ENCODE measurements around the gene ALOX5AP.
"Not testable (repeated sequence)": the region's sequence is repeated elsewhere in the genome, so short reads cannot be mapped to it uniquely, and the experiment has no call there.

The ALOX5AP gene

DNA sequence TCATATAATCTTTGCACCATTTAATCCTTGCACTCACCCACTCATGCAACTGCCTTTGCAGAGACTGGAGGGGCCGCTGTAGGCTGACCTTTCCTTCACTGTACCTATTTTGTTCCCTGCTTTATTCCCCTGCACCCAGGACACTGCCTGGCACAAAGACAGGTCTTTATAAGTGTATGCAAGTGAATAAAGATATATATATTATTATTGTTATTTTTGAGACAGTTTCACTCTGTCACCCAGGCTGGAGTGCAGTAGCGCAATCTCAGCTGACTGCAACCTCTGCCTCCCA, 3.8 kb downstream of the ALOX5AP start:
- no peak for DNase-seq

DNA sequence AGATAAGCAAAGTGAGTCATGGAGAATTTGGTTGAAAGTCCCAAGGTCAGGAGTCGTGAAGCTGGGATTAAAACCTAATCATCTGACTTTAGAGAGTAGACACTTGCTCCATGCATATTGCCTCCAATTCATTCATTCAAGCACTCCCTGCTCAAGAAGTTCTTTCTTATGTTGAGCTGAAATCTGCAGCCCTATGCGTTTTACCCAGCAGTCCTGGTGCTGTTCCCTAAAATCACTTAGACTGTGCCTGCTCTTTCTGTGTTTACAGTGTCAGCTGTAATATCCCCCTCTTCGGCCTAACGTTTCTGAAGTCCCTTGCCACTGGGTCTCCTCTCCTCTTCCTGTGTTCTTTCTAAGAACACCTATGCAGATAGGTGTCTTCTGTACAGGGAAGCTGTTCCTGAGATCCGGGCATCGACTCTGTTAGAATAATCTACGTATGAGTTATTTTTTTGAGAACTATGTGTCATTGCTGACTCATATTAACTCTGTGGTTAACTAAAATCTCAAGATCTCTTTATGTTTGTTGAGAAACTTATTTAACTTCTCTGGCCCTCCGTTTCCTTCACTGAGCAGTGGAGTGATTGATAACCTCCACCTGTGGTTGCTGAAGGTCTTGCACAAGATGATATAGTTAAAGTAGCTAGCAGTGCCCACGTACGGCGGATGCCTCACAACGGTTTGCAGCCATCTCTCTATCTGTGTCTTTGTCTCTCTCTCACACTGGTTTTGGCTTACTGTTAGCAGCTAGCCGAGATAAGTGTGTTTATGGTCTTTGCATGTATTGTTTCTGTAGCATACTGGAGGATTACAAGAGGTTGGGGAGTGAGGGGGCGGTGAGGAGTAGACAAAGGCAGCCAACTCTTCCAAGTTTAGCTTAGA, 4.7 kb downstream of the ALOX5AP start:
- DNase-seq = no peak

DNA sequence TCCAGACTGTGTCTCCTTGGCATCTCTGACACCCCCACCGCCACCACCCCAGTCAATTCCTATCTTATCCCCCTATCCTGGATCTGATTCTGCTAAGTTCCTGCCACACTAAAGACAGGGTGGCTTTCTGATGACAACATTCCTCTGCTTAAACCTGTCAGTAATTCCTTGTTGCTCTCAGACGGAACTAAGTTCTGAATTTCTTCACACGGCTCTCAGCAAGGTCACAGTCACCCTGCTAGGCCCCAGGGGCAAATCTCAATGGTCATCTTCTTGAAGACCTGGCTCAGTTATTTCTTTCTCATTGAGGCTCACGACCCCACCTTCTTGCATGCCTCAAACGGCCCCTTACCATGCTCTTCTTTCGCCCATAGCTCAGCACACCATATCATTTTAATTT, 7.6 kb downstream of the ALOX5AP start:
- DNase-seq = no peak

DNA sequence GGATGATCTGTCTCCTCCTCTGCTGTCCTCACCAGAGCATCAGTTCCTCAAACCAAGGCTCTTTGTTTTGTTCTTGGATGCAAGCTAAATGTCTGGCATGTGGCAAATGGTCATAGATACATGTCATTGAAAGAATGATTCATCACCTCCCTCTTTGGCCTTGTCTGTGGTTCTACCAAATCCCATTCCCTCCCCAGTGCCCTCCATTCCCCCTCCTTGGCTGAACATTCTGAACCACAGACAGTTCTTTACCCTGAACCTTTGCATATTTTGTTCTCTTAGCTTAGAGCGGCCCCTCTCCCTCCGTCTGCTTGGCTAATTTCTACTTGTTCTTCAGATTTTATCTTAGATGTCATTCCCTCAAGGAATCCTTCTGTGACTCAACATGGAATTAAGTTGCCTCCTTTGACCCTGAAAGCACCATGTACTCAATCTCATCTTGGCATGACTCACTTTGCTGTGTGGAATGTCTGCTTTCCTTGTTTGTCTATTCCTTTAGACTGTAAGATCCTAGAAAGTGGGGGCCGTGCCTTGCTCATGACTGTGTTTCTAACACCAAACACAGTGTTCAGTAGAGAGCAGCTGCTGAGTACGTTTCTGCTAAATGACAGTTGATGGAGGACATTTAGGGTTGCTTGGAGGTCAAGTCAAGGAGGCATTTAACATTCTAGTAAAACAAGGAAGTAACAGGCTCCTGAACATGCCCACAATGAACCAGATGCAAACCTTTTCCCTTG, 8.1 kb downstream of the ALOX5AP start:
- no peak for DNase-seq

DNA sequence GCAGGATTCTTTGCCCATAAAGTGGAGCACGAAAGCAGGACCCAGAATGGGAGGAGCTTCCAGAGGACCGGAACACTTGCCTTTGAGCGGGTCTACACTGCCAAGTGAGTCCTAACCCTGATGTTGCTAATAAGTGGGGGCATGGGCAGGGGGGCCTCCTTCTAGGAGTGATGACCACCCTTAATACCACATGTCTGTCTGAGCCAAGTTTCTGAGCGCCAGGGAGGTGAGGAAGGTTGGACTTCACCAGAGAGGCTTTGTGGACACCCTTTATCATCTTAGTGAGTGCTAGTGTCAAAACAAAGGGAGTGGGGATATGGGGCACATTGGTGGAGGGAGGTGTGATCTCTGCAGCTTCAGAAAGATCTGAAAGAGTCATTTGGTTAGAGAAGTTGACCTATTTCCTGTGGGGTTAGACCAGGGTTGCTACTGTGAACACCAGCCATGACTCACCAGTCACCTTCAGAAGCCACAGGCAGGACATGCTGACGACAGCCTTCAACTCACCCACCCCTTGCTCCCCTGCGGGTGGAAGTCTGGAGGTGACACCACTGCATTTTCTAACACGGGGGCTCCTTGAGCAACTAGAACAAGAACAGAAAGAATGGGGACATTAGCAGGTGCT, 8.8 kb downstream of the ALOX5AP start:
- no peak for DNase-seq

DNA sequence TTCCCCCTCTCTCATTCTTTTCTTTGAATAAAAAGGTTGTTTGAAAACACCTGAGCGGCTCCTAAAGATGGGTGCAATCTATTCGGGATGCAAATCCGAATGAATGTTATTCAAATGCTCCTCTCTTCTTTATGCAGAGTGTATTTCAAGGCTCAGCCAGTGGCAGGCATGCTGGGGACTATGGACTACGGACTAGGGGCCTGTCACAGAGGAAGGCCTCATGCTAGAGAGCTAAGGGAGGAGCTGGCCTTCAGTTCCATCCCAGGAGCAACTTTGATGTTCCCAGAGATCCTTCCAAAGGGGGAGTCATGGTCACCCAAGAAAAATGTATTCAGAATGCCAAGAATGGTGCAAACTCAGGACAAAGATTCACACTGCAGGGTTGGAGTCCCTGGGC, 9.3 kb downstream of the ALOX5AP start:
- no peak for DNase-seq

DNA sequence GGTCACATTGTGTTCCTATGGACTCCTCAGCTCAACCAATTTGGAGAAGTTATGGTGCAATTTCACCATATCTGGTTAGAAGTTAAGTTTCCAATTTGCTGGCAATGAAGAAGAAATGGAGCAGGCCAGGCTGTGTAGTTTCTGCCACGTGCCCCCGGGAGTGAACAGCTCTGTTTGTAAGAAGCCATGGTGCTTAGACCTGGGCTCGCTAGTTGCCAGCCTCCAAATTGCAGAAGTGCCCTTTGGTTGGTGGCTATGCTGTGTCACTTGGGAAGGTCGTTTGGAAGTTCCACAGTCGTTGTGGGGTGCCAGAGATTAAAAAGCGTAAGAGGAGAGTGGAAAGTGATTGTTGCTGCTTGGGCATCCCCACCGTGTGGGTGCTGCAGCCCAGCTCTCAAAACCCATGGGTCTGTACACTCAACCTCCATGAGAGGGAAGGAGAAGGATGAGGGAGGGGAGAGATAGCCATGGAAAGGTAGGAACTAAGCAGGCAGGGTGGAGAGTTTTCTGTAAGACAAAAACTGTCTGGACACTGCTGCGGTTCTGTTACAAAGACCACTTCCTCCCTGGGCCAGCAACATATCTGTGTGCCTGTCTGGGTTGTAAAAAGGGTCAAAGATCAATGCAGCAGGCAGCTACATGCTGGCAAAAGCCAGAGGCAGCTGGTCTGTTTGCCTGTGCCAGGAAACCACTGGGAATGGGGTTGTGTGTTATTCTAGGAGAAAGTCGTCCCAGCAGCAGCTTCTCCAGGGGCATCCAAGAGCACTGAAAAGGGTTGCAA, 10.8 kb downstream of the ALOX5AP start:
- no peak for DNase-seq

DNA sequence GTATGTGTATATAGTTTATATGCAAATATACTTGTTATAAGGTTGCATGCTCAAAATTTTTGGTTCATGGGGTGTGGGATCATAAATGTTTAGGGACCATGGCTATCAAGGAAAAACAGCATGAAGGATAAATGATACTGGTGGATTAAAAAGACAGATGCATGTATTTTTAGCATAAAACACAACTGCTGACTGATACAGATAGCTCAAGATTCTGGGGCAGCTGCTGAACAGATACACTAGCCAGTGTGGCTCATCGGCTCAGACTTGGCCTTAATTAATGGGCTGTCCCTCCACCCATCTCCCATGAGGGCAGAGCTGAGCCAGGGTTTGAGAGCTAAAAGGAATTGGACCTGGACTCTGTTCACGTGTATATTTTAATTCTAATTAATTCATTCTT, 11.4 kb downstream of the ALOX5AP start:
- no peak for DNase-seq

DNA sequence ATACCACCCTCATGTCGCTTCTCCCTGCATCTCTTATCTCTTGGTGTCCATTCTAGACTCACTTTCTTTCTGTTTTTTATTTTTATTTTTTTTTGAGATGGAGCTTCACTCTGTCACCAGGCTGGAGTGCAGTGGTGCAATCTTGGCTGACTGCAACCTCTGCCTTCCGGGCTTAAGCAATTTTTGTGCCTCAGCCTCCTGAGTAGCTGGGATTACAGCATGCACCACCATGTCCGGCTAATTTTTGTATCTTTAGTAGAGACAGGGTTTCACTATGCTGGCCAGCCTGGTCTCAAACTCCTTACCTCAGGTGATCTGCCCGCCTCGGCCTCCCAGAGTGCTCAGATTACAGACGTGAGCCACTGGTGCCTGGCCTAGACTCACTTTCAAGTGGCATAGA, 12.5 kb downstream of the ALOX5AP start:
- DNase-seq = not testable (repeated sequence)

DNA sequence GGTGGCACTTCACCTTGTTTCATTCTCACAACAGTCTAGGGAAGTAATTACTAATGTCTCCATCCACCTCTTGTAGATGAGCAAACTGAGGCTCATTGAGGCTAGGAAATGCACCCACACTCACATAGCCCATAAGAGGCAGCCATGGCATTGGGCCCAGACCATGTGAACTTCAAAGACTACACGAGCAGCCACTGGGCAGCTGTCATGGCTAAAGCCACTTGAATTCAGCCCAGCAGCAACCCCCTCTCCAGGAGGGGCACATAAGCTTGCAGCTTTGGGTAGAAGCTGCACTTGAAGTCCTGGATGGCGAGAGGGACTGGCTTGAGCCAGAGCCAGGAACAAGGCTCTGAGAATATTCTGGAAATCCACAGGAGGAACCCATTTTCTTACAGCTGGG, 13.4 kb downstream of the ALOX5AP start:
- DNase-seq = no peak

DNA sequence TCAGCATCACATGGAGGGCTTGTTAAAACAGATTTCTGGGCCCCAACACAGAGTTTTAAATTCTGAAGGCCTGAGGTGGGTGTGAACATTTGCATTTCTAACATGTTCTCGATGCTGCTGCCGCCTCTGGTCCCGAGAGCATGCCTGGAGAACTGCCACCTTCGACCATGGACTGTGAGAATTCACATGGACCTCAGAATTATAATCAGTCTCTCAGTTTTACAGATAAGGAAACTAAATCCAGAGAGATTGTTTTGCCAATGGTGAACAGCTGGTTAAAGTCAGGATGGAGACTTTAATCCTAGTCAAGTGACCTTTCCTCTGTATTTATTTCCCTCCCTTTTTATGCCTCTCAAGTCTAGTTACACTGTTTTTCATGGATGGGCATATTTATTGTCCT, 14.7 kb downstream of the ALOX5AP start:
- no peak for DNase-seq

DNA sequence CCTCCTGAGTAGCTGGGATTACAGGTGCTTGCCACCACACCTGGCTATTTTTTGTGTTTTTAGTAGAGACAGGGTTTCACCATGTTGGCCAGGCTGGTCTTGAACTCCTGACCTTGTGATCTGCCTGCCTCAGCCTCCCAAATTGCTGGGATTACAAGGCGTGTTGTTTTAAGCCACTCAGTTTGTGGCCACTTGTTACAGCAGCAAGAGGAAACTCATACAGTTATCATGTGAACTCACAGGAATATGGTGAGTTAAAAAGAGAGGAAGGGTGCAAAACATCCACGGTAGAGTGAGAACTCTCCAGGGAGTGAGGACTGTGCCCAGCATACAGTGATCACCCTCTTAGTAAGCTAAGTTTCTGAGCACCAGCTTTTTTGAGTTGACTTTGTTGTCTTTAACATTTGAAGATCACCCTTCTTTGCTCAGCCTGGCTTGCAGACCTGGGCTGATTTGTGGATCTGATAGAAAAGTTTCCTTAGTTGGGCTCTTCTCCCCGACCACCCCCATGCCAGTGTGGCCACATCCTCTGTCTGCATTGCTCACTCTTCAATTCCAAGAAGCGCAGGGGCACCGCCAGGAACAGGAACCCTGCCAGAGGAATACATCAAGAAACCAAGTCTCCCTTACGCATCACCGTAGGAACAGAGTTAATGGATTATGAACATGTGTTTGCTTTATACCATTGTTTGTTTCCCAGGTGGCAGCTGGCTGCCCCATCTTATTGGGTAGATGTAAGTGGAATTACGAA, 16.0 kb downstream of the ALOX5AP start:
- no peak for DNase-seq

DNA sequence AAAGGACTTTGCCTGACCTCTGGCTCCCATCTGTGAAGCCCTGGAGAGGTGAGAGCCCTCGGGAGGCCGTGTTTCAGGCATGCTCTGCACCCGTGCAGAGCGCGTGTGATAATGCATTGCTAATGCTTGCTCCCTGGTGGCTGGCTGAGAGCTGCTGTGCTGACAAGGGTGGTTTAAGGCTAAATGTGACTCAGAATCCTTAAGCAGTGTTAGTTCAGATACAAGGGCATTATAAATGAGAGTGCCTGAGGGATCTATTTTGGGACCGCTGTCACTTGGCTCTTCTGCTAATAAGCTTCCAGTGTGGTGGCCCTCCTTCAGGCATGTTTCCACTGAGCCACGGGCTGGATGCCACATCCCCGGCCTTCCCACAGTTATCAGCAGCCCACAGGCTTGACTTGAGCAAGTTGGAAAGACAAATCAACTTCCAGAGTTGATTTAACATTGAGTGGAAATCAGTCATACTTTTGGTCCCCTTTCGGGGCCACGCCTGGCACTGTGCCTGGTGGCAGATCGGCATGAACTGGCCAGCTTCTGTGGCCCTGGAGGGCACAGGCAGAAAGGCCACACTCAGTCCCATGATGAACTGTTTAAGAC, 17.0 kb downstream of the ALOX5AP start:
- DNase-seq = no peak

DNA sequence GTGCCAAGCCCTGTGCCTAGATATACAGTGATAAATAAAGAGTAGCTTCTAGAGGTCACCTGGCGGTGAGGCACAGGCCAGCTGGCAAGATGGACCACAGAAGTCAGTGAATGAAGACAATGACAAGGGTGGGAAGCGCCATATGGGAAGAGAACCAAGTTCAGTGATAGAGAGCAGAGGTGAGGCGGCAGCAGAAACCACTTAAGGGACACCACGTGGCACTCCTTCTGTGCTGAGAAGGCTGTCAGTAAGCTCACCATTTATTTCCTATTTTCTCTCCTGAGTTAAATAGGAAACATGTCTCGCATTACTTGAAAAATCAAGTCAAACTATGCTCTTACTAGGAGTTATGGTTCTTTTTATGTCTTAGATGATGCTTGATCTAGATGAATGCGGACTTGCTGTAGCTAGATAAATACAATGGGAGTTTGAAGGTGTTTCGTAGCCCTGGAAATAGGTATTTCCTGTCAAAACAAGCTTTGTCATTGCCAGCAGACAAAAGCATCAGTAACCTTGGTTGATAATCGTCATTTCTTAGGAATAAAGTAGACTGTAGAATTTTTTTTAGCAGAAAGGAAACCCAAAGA, 17.8 kb downstream of the ALOX5AP start:
- no peak for DNase-seq

DNA sequence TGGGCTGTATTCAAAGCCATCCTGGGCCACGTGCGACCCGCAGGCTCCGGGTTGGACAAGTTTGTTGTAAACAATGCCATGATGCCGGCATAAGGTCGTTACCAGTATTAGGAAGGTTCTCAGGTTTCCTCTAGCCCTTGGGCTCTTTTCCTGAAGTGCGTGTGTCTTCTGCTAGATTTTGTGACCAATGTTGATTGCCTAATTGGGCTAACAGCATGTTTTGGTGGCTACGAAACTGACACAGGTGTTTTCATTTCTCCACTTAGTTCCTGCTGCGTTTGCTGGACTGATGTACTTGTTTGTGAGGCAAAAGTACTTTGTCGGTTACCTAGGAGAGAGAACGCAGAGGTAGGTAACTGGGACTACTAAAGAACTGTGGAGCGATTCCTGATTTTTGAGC, 20.3 kb downstream of the ALOX5AP start:
- no peak for DNase-seq

DNA sequence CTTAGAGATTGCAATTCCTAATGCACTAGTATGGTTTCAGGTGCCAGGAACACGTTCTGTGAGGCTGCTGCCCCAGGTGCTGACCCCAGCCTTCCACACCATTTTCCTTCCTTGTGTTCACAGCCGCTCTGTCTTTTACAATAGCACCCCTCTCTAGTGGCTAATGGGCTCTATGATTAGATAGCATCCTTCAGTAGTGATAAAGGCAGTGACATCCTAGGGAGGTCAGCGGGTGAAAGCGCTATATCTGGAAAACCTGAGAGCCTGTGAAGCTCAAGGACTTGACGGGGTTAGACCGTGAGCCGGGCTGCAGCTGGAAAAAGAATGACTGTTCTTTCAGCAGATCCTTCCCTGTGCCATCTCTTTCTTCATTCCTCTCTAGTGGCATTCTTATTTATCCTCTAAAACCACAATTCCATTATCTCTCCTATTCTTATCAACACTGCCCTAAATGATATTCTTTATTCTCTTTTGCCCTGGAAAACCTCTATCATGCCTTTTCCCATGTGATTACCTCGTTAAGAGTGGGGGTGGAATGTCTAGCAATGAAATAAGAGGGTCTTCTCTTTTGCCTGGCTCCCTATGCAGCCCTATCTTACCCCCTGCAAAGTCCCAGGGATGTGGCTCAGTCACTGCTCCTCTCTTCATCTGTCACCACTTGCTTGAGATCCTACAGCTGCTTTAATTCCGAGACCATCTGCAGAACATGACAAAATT, 21.8 kb downstream of the ALOX5AP start:
- no peak for DNase-seq

DNA sequence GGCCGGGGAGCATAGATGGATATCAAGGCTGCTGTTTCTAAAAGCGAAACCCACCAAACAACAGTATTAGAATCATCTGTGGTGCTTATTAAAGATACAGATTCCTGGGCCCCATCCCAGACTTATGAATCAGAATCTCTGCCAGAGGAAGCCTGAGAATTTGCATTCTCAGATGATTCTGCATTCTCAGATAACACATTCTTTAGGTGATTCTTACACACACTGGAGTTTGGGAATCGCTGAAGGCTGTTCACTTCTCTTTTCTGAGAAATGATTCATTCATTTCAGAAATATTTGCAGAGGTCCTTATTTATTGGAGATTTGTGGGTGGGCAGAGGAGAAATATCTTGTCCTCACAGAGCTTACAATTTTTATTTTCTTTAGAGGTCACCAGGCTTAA, 24.4 kb downstream of the ALOX5AP start:
- no peak for DNase-seq

DNA sequence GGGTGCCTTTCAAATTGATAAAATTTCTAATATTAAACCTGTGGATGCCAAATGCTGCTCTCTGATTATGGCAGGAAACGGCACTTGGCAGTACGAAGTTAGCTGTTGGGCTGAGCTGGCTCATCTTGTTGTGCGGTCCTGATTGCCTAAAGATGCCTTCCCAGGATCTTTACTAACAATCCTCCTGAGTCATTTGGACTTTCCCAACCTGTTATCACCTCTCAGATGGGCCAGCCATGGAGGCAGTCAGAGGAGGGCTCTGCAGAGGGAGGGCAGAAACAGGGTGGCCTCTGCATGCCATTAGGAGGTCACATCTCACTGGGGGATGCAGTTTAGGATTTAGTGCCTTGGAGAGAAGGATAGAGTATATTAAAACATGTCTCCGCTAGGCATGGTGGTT, 27.3 kb downstream of the ALOX5AP start:
- no peak for DNase-seq

DNA sequence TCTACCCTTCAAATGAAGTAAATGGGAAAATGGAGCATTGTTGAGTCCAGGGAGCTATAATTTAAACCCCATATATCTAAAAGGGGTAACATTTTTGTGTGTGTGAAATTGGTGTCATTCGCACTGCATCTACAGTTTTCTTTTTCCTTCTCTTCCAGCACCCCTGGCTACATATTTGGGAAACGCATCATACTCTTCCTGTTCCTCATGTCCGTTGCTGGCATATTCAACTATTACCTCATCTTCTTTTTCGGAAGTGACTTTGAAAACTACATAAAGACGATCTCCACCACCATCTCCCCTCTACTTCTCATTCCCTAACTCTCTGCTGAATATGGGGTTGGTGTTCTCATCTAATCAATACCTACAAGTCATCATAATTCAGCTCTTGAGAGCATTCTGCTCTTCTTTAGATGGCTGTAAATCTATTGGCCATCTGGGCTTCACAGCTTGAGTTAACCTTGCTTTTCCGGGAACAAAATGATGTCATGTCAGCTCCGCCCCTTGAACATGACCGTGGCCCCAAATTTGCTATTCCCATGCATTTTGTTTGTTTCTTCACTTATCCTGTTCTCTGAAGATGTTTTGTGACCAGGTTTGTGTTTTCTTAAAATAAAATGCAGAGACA, 28.6 kb downstream of the ALOX5AP start:
- DNase-seq = no peak

DNA sequence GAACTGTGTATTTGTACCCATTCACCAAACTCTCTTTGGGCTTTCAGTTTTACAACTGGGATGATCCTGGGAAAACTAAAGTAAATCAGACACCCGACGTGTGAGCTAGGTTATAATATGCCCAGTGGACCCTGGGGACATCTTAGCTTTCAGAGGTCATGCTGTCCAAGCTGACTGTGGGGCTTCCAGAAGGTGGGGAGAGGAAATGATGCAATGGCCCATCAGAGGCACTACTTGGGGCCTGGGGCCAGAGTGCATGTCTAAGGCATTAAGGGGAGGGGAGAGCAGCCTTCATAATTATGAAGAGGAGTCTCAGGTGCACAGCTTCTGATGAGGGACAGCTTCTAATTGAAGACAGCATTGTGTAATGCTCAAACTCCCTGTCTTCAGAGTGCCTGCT, 30.9 kb downstream of the ALOX5AP start:
- DNase-seq = no peak

DNA sequence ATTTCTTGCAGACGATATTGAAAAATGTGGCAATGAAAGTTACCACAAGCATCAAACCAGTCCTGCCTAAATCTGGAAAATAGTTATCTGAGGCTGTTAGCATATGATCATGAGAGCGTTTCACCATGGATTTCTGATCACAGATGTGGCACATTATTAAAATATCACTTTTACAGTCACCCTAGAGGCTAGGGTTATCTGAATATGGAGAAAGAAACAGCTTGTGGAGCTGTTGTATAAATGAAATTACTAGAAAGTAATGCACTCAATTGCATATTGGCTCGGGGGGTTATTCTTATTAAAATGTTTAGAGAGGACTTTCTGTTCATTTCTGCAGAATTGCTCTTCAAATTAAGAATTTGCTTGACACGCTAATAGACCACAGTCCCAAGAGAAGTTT, 35.6 kb downstream of the ALOX5AP start:
- no peak for DNase-seq
